TTC549 (cell line): ENCODE measurements around the gene CAMTA1.

Source experiments
- FAIRE-seq: peaks from 2 replicates; lab custom pipeline; 2012; peaks lifted over from hg19 to GRCh38; lab: Jason Lieb, UNC

The CAMTA1 gene

GRCh38 chr1:6958407-6959030, 173.3 kb downstream of the CAMTA1 start:
- no peak for FAIRE-seq

GRCh38 chr1:6959491-6959890, 174.2 kb downstream of the CAMTA1 start:
- no peak for FAIRE-seq

- FAIRE-seq, result no peak
Observed at GRCh38 chr1:6960291-6960811, 175.1 kb downstream of the CAMTA1 start.

GRCh38 chr1:6960860-6961259, 175.6 kb downstream of the CAMTA1 start:
- no peak for FAIRE-seq

GRCh38 chr1:6961289-6961688, 176.0 kb downstream of the CAMTA1 start:
- no peak for FAIRE-seq

- FAIRE-seq, result no peak
Observed at GRCh38 chr1:6961905-6962477, 176.7 kb downstream of the CAMTA1 start.

- FAIRE-seq, result no peak
Observed at GRCh38 chr1:6962478-6962995, 177.3 kb downstream of the CAMTA1 start.

- FAIRE-seq, result no peak
Observed at GRCh38 chr1:6962996-6963911, 178.0 kb downstream of the CAMTA1 start.

GRCh38 chr1:6963912-6964307, 178.7 kb downstream of the CAMTA1 start:
- FAIRE-seq, result no peak

GRCh38 chr1:6965083-6965934, 180.1 kb downstream of the CAMTA1 start:
- FAIRE-seq, result no peak

GRCh38 chr1:6965935-6966241, 180.6 kb downstream of the CAMTA1 start:
- no peak for FAIRE-seq

GRCh38 chr1:6966326-6966725, 181.1 kb downstream of the CAMTA1 start:
- FAIRE-seq, result no peak

GRCh38 chr1:6967431-6968111, 182.3 kb downstream of the CAMTA1 start:
- FAIRE-seq, result no peak

- no peak for FAIRE-seq
Observed at GRCh38 chr1:6969106-6969505, 183.9 kb downstream of the CAMTA1 start.

GRCh38 chr1:6969762-6970161, 184.5 kb downstream of the CAMTA1 start:
- FAIRE-seq, result no peak

GRCh38 chr1:6970221-6970620, 185.0 kb downstream of the CAMTA1 start:
- no peak for FAIRE-seq

- no peak for FAIRE-seq
Observed at GRCh38 chr1:6971048-6971447, 185.8 kb downstream of the CAMTA1 start.

GRCh38 chr1:6971699-6972098, 186.4 kb downstream of the CAMTA1 start:
- no peak for FAIRE-seq

- no peak for FAIRE-seq
Observed at GRCh38 chr1:6972399-6972798, 187.1 kb downstream of the CAMTA1 start.

GRCh38 chr1:6975331-6976043, 190.2 kb downstream of the CAMTA1 start:
- FAIRE-seq, result no peak

GRCh38 chr1:6976044-6976375, 190.8 kb downstream of the CAMTA1 start:
- FAIRE-seq, result no peak
